A673 (cell line): Measurements from ENCODE around the gene PTGFRN. TPM values are rescaled to one million over a fixed set of nuclear protein-coding genes. Genes with fewer than 3 reads are reported as not detected.

Experiments used
- BruUV-seq: library from RNA; stranded (reverse); fragments of 400-500 nt; replicated peaks from 2 replicates; lab custom pipeline; 2021; lab: Mats Ljungman, UMichigan
- CTCF ChIA-PET: fragments of 300-600 bp; sonication (Branson Sonifier 250); formaldehyde crosslinking; loops from one replicate; lab custom pipeline; 2022; ENCODE audit warnings: antibody characterized with exemption; lab: Charles Lee
- POLR2A ChIA-PET: fragments of 300-600 bp; sonication (Branson Sonifier 250); formaldehyde crosslinking; loops from one replicate; lab custom pipeline; 2022; ENCODE audit warnings: antibody characterized with exemption; ENCODE audit not compliant: low non-redundant PET; lab: Charles Lee
- DNase-seq: peaks from one replicate; pipeline ENCODE4 v3.0.0-alpha.2; 2015; ENCODE audit warnings: low spot score
- H3K27ac ChIP-seq: fragments of 200-600 bp; sonication (generic); 2 replicates; pipeline ENCODE4 v1.5.1; 2016; ENCODE audit warnings: mixed run types, low read depth, mild to moderate bottlenecking, mixed read lengths, antibody characterized with exemption, low read length; ENCODE audit not compliant: poor library complexity, severe bottlenecking
- H3K27me3 ChIP-seq: fragments of 200-600 bp; sonication (generic); replicated peaks from 2 replicates; pipeline ENCODE4 v1.6.1; 2017; ENCODE audit warnings: mixed run types, low read depth, mild to moderate bottlenecking, mixed read lengths, antibody characterized with exemption, low read length; ENCODE audit not compliant: insufficient read depth, poor library complexity
- H3K36me3 ChIP-seq: fragments of 200-600 bp; sonication (generic); 2 replicates; pipeline ENCODE4 v1.6.1; 2016; ENCODE audit warnings: mixed run types, mild to moderate bottlenecking, mixed read lengths, antibody characterized with exemption, low read length; ENCODE audit not compliant: insufficient read depth, poor library complexity, severe bottlenecking
- H3K4me1 ChIP-seq: fragments of 200-600 bp; sonication (generic); 2 replicates; pipeline ENCODE4 v1.6.1; 2017; ENCODE audit warnings: mixed run types, mild to moderate bottlenecking, mixed read lengths, antibody characterized with exemption, low read length; ENCODE audit not compliant: insufficient read depth, poor library complexity, severe bottlenecking
- H3K4me3 ChIP-seq: fragments of 200-600 bp; sonication (generic); 2 replicates; pipeline ENCODE4 v1.5.1; 2016; ENCODE audit warnings: low read depth, mixed run types, mild to moderate bottlenecking, mixed read lengths, low read length; ENCODE audit not compliant: poor library complexity, severe bottlenecking
- H3K9me3 ChIP-seq: fragments of 200-600 bp; sonication (generic); 2 replicates; pipeline ENCODE4 v1.6.1; 2016; ENCODE audit warnings: mixed run types, low read depth, mild to moderate bottlenecking, mixed read lengths, antibody characterized with exemption, low read length; ENCODE audit not compliant: poor library complexity, severe bottlenecking
- EZH2 ChIP-seq: fragments of 200-600 bp; sonication (generic); IDR thresholded peaks from 2 replicates; pipeline ENCODE4 v1.6.1; 2017; ENCODE audit warnings: borderline replicate concordance, low read depth, mild to moderate bottlenecking, mixed read lengths, antibody characterized with exemption, low read length; ENCODE audit not compliant: poor library complexity, severe bottlenecking
- intact Hi-C: fragments of 100-400 bp; cut with micrococcal nuclease; formaldehyde crosslinking; loops from one replicate; pipeline ENCODE4 v1.10.0; 2022; ENCODE audit not compliant: unreplicated experiment
- total RNA-seq: library from RNA; stranded (reverse); gene quantifications from 2 replicates; pipeline ENCODE4 v1.2.3, GENCODE V29; 2021
- TF ChIP-seq, protein P1 (sequence below): fragments of 300-800, 200-600 bp; sonication (generic); conservative IDR thresholded peaks from 2 replicates; pipeline ENCODE4 v1.5.1; 2017; ENCODE audit warnings: low read depth, mild to moderate bottlenecking, antibody characterized with exemption, low read length, moderate library complexity, mixed read lengths

The PTGFRN gene
- total RNA-seq, 1 experiment from 2014 or later, result 29.5 TPM

DNA sequence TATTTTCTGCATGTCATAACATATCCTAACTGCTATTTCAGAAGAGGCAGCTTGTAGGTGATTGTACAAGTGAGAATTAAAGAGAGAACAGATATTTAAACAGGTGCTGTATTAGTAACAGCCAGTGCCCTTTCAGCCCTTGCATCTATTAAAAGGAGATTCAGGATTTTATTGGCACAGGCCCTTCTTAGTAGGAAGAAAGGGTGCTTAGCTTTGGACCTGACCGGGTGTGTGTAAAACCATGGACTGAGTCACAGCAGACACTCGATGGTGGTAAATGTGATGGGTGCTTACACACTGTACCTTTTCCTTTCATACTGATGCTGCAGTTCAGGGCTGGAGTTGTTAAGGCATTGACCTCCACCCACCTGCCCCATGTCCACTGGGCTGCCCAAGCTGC lies 79.2 kb downstream of the PTGFRN start:
- Histone ChIP-seq H3K27me3 (no peaks in the 10 kb centered on the region), H3K27ac (no peak overlapping the region), H3K36me3 (no peaks in the 10 kb centered on the region), H3K9me3 (no peaks in the 10 kb centered on the region), H3K4me1 (no peaks in the 10 kb centered on the region), H3K4me3 (no peak overlapping the region)
- POLR2A ChIA-PET, result no interaction called here
- intact Hi-C loops, result no loop called here
- CTCF ChIA-PET, result no interaction called here
- DNase-seq, result no peak
- TF ChIP-seq EZH2, result no peak
- TF ChIP-seq, protein P1, sequence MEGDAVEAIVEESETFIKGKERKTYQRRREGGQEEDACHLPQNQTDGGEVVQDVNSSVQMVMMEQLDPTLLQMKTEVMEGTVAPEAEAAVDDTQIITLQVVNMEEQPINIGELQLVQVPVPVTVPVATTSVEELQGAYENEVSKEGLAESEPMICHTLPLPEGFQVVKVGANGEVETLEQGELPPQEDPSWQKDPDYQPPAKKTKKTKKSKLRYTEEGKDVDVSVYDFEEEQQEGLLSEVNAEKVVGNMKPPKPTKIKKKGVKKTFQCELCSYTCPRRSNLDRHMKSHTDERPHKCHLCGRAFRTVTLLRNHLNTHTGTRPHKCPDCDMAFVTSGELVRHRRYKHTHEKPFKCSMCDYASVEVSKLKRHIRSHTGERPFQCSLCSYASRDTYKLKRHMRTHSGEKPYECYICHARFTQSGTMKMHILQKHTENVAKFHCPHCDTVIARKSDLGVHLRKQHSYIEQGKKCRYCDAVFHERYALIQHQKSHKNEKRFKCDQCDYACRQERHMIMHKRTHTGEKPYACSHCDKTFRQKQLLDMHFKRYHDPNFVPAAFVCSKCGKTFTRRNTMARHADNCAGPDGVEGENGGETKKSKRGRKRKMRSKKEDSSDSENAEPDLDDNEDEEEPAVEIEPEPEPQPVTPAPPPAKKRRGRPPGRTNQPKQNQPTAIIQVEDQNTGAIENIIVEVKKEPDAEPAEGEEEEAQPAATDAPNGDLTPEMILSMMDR, result no peak
- no TSS peak for BruUV-seq

DNA sequence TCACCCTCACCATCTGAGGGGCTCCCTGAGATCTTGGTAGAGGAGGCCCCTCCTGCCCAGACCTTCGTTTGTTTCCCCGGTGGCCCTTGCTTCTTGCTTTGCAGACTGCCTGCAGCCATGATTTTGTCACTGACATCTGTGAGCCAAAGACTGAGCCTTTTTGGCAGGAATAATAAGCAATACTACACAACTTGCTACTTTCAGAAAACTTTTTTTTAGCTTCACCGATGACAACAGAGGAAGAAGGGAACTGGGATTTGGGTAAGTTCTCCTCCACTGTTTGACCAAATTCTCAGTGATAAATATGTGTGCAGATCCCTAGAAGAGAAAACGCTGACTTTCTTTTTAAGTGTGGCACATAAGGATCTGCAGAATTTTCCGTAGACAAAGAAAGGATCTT lies 80.1 kb downstream of the PTGFRN start:
- no TSS peak for BruUV-seq
- ChIA-PET CTCF (no interaction called here), POLR2A (no interaction called here)
- DNase-seq, result no peak
- Histone ChIP-seq H3K4me3 (no peak overlapping the region), H3K4me1 (no peaks in the 10 kb centered on the region), H3K27me3 (no peaks in the 10 kb centered on the region), H3K27ac (no peak overlapping the region), H3K9me3 (no peaks in the 10 kb centered on the region), H3K36me3 (no peaks in the 10 kb centered on the region)
- intact Hi-C loops, result no loop called here
- no peak for TF ChIP-seq EZH2
- TF ChIP-seq, protein P1, result no peak

DNA sequence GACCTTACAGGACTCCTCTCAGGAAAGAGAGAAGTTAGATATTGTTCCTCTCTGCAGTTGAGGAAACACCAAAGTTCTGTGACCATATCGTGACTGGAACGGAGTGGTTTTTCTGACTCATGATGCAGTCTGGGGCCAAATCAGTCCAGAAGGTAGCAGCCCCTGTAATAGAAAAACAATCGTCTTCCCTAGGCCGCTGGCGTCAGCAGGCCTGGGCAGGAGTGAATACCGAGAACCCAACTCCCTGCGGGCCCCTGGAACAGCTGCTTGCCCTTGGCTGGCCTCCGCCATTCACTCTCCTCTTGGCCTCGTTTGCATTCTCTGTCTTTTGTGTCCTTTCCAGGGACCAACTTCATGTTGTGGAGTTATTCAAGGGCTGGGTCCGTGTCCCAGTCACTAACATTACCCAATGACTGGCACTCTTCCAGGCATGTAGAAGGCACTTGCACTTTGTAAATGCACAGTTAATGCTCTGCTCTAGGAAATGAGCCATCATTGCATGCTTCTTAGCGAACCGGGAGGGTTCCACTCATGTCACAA lies 81.0 kb downstream of the PTGFRN start:
- H3K27me3 ChIP-seq, result no peaks in the 10 kb centered on the region
- no peaks in the 10 kb centered on the region for H3K9me3 ChIP-seq
- no peaks in the 10 kb centered on the region for H3K4me1 ChIP-seq
- no peak for DNase-seq
- H3K27ac ChIP-seq, result no peak overlapping the region
- intact Hi-C loops, result no loop called here
- TF ChIP-seq EZH2, result no peak
- TF ChIP-seq, protein P1, result no peak
- H3K36me3 ChIP-seq, result no peaks in the 10 kb centered on the region
- CTCF ChIA-PET, result no interaction called here
- no TSS peak for BruUV-seq
- H3K4me3 ChIP-seq, result no peak overlapping the region
- POLR2A ChIA-PET, result no interaction called here
